GM12874 (cell line): ENCODE results near the gene KRTAP10-12.

Experiments
- TF ChIP-seq, protein P1 (sequence below): IDR thresholded peaks from 2 replicates; pipeline ENCODE4 v1.5.1; 2011; ENCODE audit warnings: low read depth, mild to moderate bottlenecking, control low read depth, low read length, moderate library complexity; ENCODE audit not compliant: insufficient read depth

Gene KRTAP10-12

GRCh38 chr21:44696572-44696971 is 400 bp upstream of the KRTAP10-12 start:
- TF ChIP-seq, protein P1, sequence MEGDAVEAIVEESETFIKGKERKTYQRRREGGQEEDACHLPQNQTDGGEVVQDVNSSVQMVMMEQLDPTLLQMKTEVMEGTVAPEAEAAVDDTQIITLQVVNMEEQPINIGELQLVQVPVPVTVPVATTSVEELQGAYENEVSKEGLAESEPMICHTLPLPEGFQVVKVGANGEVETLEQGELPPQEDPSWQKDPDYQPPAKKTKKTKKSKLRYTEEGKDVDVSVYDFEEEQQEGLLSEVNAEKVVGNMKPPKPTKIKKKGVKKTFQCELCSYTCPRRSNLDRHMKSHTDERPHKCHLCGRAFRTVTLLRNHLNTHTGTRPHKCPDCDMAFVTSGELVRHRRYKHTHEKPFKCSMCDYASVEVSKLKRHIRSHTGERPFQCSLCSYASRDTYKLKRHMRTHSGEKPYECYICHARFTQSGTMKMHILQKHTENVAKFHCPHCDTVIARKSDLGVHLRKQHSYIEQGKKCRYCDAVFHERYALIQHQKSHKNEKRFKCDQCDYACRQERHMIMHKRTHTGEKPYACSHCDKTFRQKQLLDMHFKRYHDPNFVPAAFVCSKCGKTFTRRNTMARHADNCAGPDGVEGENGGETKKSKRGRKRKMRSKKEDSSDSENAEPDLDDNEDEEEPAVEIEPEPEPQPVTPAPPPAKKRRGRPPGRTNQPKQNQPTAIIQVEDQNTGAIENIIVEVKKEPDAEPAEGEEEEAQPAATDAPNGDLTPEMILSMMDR: no peak

DNA sequence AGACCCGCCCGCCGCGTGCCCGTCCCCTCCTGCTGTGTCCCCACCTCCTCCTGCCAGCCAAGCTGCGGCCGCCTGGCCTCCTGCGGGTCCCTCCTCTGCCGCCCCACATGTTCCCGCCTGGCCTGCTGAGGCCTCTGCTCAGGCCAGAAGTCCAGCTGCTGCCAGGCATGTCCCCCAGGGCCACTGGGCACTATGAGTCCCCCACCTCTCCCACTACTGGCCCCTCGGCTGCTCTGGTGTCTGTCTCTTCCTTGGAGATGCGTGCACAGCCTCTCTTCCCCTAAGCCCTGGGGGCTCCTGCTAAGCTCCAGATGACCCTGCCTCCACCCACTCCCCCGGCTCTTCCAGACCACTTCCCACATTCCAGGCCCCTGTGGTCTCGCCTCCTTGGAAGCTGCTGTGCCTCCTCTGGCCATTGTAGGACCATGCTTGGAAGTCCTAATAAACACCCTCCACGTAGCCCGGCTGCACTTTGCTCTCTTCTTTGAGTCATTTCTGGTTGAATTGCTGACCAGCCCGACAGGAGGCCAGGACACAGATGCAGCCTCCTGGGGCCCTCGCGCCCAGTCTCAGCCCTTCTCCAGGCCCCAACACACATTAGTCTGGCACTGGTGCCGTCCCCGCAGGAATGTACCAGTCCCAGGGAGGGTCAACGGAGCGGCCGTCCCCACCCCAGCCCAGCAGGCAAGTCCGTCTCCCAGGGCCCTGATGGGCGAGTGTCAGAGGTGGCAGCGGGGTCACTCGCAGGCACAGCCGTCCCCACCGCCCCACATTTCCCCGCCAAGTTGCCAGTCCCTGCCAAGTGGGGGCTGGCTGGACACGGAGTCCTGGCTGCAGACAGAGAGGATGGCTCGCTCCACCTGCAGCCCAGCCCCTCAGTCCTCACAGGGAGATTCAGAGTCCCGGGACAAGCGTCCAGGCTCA is 1.1 kb downstream of the KRTAP10-12 start:
- TF ChIP-seq, protein P1: no peak

DNA sequence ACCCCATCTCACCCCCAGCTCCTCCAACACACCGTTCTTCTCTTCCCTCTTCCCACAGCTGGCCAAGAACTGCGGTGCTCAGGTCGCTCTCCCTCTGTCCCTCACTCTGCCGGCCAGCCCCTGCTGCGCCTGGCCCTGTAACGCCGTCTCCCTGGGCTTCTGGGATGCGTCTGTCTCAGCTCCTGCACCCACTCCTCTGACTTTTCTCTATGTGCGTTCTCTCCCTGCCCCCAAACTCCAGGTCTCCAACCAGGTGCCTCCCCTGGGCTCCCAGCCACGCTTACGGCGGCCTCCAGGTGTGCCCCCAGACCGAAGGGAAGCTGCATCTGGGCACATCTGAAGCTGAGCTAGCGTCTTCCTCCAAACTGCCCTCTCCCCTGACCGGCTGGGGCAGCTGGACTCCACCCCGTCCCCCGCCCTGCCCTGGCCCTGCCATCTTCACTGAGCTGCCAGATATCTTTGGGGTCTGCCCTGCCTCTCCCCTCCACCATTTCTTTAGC is 2.6 kb downstream of the KRTAP10-12 start:
- TF ChIP-seq, protein P1: no peak

DNA sequence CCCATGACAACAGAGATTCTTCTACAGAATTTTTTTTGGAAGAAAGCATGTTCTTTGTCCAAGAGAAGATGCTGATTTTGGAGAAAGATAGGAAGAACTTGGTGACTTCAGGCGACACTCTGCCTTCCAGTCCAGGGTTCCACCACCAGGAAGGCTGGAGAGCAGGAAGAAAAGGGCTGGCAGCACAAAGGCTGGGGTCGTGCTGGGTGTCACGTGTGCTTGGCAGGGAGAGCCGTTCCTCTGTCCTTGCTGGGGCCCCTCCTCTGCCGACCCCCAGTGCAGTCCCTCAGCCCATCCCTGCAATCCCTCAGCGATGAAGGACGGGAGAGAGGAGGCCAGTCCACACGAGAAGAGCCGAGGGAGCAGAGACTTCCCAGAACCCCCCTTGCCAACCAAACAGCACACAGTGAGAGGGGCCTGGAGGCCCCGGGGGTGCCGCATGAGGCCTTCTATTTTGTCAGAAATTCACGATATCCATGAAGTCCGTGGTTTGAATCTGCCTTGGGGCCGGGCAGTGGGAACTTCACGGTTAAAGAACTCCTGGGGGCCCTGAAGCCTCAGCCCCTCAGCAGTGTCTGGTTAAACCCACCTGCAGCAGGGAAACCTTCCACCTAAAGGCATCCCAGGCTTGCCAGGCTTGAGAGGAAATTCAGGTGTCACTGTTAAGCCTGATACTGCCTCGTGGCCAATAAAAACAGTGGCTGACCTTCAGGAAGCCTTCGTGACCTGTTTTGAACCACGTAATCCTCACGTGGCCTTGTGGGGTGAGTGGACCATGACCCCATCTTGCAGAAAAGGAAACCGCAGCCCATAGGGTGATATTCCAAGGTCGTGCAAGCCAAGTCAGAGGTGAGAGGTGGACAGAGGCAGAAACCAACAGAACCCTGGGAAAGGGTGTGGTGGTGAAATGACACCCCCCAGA is 3.4 kb downstream of the KRTAP10-12 start:
- TF ChIP-seq, protein P1: no peak

DNA sequence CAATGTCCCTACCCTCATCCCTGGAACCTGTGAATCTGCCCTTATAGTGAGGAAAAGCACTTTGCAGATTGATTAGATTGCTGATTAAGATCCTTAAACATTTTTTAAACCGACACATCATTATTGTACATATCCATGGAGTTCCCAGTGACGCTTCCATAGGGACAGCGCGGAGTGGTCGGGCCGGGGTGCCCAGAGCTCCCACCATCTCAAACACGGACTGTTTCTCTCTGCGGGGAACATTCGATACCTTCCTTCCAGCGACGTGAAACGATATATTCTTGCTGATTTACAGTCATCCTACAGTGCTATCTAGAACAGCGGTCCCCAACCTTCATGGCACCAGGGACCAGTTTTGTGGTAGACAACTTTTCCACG is 4.0 kb downstream of the KRTAP10-12 start:
- TF ChIP-seq, protein P1: no peak

GRCh38 chr21:44701541-44701940 is 4.6 kb downstream of the KRTAP10-12 start:
- TF ChIP-seq, protein P1: no peak

DNA sequence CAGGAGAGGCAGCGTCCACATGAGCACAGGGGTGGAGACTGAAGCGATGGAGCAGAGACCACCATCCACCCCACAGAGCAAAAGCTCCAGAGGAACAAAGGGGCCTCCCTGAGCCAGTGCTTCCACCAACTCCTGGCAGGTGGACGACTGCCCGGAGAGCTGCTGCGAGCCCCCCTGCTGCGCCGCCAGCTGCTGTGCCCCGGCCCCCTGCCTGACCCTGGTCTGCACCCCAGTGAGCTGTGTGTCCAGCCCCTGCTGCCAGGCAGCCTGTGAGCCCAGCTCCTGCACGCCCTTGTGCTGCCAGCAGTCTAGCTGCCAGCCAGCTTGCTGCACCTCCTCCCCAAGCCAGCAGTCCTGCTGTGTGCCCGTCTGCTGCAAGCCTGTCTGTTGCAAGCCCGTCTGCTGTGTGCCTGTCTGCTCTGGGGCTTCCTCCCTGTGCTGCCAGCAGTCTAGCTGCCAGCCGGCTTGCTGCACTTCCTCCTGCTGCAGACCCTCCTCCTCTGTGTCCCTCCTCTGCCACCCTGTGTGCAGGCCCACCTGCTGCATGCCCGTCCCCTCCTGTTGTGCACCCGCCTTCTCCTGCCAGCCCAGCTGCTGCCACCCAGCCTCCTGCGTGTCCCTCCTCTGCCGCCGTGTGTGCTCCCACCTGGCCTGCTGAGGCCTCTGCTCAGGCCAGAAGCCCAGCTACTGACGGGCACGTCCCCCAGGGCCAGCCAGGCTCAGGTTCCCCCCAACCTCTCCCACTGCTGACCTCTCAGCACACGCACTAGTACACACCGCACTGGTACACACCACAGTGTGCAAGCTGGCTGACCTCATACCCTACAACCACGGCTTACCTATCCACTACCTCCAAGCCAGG is 5.4 kb downstream of the KRTAP10-12 start:
- TF ChIP-seq, protein P1: no peak
